Ramos (cell line): ENCODE data around the gene MYO6.
"Not testable (repeated sequence)": the region's sequence is repeated elsewhere in the genome, so short reads cannot be mapped to it uniquely, and the experiment has no call there.

Experiments used
- in situ Hi-C: fragments of 300-500 bp; cut with MboI; formaldehyde crosslinking; loops from one replicate; pipeline ENCODE4 v1.14.3; 2022; ENCODE audit warnings: low sequenced_read_pairs; ENCODE audit not compliant: unreplicated experiment

Gene MYO6

DNA sequence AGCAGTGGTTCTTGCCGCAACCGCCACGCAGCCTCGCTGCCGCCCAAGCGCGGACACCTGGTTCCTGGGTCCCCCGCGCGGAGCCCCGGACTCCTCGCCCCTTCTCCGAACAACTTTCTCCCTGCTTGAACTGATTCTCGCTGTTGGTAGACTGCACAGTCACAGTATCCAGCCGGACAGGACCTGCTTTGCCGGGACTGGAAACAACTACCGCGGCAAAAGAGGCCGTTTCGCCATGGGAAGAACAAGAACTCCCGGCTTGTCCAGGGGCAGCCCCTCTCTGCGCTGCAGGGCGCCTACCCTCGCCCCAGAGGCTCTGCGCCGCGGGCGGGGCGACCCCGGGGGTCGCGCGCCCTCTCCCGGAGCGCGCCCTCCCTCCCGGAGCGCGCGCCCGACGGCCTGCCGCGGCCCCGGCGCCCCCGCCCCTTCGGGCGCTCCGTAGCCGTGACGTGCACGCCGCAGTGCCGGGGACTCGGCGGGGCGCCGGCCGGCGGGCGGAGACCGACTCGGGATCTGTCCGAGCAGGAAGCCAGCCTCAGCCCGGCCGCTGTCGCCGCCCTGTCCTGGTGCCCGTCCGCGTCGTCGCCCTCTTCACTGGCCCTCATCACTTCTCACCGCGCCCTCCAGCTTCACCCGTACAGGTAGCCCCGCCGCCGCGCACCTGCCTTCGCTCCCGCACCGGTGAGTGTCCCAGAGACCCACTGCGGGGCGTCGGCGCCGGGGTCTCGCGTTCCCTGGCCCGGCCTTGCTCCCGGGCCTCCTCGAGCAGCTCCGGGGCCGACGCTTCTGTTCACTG, at the start of gene MYO6:
TSS of gene MYO6 (plus strand) at position 497 of the 796 bp plus-strand sequence. CDS start 68,309 bp downstream, outside the sequence.
- in situ Hi-C loops: no loop called here

DNA sequence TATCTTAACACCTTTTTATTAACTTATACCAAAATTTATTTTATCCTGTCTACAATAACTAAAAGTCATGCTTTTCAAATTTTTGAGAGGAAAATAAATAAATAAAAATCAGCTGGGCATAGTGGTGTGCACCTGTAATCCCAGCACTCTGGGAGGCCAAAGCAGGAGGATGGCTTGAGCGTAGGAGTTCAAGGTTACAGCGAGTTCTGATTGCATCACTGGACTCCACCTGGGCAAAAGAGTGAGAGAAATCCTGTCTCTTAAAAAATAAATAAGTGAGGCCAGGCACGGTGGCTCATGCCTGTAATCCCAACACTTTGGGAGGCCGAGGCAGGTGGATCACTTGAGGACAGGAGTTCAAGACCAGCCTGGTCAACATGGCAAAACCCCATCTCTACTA, 40.7 kb upstream of the MYO6 start:
- in situ Hi-C loops: not testable (repeated sequence)

DNA sequence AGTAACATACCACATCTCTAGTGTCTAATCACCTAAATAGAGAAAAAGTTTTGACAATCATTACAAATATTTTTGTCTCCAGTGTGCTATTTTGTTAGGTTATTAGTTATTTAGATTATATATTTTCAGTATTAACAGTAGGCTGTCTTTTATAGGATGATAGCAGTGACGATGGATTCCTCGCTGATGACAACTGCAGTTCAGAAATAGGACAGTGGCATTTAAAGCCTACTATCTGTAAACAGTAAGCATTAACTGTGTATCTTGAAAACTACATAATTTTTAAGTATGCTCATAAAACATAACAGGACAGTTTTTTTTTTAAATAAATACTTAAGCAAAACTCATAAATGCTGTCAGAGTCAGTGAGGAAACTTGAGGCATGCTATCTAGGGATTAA, 37.9 kb upstream of the MYO6 start:
- in situ Hi-C loops: no loop called here

DNA sequence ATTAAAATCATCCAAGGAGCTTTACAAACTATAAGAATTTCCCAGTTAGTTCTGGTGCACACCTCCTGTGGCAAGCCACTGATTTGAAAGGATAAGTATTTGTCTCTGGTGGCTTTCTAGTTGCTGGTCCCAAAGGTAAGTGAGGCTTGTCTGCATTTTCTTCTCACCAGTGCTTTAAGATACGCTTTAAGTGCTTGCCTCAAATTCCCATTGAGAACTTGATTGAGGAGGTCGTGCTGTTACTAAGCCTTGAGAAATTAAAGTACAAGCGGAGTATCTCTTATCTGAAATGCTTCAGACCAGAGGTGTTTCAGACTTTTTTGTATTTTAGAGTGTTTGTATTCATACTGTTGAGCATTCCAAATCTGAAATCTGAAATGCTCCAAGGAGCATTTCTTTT, 29.9 kb upstream of the MYO6 start:
- in situ Hi-C loops: no loop called here

DNA sequence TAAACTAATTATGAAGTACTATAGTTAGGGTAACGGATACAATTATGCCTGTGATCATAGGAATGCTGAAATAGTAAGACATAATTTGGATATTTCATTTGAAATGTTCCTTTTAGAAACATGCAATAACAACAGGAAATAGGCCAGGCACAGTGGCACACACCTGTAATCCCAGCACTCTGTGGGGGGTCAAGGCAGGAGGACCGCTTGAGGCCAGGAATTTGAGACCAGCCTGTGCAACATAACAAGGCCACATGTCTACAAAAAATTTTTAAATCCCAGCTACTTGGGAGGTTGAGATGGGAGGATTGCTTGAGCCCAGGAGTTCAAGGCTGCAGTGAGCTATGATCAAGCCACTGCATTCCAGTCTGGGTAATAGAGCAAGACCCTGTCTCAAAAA, 25.7 kb upstream of the MYO6 start:
- in situ Hi-C loops: no loop called here

- in situ Hi-C loops: no loop called here
These were observed 21.8 kb upstream of the MYO6 start for GRCh38 chr6:75727206-75727605.

DNA sequence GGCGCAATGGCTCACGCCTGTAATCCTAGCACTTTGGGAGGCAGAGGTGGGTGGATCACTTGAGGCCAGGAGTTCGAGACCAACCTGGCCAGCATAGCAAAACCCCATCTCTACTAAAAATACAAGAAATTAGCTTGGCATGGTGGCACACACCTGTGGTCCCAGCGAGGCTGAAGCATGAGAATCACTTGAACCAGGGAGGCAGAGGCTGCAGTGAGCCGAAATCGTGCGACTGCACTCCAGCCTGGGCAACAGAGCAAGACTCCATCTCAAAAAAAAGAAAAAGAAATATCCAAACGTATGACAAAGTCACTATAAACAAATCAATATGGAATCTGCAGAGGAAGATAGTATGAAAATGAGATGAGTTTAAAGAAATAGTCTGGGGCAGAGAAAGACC, 18.0 kb upstream of the MYO6 start:
- in situ Hi-C loops: not testable (repeated sequence)

DNA sequence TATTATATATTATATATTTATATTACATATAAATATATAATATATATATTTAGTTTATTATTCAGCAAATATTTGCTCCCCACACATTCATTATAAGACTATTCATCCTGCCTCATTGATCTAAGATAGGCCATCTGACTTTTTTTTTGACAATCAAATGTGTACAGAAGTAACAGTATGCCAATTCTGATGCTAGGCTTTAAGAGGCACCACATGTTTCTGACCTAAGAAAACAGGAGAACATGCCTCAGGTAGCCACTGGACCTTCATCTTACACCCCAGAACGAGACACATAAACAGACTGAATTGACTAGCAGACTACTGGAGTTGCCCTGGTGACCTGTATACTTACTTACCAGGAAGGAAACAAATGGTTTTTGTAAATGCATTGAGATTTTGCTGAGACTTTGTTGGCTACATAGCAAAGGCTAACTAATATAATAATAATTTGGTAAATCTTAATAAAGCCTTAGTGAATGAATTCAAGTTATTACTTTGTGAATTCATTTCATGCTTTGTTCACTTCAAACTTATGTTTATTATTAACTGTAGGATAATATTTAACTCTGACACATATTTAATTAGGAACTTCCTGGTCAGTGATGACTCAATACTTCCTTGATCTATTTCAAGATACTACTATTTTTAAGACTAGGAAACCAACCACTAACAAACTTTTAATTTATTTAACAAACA, 13.4 kb upstream of the MYO6 start:
- in situ Hi-C loops: no loop called here

DNA sequence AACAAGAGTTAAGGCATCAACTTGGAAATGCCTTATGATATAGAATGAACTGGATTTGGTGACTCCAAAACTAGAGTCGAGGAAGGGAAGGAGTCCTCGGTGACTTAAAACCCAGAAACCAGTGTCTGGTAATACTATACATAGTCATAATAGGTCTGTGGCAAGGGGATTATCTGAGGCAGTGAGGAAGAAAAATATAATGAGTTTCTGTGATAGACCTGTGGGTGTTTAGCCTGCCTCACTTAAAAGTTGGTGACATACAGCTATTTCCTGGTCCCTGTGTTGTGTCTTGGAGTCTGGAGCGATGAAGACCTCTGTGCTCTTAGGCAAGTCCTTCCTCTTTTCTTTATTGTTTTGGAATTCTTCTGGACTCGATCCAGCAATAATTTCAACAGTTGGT, 5.1 kb upstream of the MYO6 start:
- in situ Hi-C loops: no loop called here

GRCh38 chr6:75745404-75745803, 3.6 kb upstream of the MYO6 start:
- in situ Hi-C loops: no loop called here

GRCh38 chr6:75746221-75746620, 2.8 kb upstream of the MYO6 start:
- in situ Hi-C loops: no loop called here

GRCh38 chr6:75747152-75747992, 1.7 kb upstream of the MYO6 start:
- in situ Hi-C loops: no loop called here

- in situ Hi-C loops: no loop called here
These were observed 866 bp upstream of the MYO6 start for GRCh38 chr6:75748003-75748742.

- in situ Hi-C loops: no loop called here
These were observed 2.4 kb downstream of the MYO6 start for GRCh38 chr6:75751443-75751842.

DNA sequence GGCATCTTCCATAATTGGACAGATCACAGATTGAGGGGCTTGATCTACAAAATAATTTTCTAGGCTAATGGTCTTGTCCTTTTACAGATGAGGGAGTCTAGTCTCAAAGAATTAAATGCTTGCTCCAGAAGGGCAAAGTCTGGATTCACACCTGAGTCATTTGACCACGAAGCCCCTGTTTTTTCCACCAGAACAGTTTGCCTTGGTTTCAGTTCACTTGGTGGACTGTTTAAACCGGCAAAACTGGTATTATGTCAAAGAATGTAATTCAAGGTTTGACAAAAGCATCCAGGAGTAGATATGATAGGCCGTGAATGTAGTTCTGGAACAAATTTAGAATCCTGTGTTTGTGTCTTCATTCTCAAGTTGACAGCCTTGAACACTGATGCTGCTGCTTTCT, 3.3 kb downstream of the MYO6 start:
- in situ Hi-C loops: no loop called here

DNA sequence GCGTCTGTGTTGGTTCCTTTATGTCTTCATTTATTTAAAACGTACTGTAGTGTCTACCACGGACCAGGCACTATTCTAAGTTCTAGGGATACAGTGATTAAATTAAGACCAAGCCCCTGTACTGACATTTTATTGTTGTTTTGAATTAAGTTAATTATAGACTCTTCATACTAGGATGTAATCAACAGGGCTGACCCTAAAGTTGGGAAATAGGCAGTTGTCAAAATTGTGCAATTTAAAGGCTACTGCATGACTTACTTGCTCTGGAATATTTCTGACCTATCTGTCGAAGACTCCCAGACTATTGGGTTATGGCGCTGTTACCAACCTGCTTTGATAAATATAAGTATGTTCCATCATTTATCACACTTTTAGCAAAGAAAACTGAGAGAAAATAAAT, 6.7 kb downstream of the MYO6 start:
- in situ Hi-C loops: no loop called here

DNA sequence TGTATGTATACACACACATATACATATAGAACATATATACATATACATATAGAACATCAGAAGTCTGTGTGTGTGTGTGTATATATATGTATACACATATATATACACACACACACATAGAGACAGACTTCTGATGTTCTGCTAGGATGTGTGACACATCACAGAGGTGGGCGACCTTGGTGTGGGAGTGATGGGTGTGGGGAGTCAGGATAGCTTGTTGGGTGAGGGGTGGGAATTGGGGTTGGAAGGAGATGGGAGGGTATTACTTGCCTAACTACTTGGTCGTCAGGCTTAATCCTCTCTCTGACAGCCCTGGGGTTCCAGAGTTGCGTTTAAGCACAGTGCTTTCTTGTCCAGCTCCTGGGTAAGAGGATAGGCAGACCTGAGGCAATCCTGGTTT, 8.3 kb downstream of the MYO6 start:
- in situ Hi-C loops: no loop called here

GRCh38 chr6:75758061-75758460, 9.0 kb downstream of the MYO6 start:
- in situ Hi-C loops: no loop called here

GRCh38 chr6:75759207-75759606, 10.2 kb downstream of the MYO6 start:
- in situ Hi-C loops: no loop called here

DNA sequence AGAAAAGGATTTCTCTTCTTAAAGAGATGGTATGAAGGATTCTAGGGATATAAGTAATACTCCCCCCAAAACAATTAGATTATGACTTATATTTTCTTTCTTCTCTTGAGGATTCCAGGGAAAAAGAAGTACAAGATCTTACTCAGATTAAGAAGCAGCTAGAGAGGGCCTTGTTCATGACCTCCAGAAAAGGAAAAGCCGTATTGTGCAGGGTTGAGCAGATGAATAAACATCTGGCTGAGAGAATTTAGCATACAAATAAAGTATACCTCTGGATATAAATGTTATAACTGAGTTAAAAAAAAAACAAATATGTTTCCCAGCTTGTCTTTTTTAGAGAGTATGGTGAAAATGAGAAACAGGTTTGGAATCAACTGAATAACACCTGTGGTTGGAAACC, 11.3 kb downstream of the MYO6 start:
- in situ Hi-C loops: no loop called here
